Activated CD8-positive, alpha-beta memory T cell treated with anti-CD3 and anti-CD28 coated beads, Interleukin-2, amount 10 ng/mL, durations not matched to agents 7 days and 5 days (primary cell): ENCODE results near the gene KRIT1. TPM values are rescaled to one million over a fixed set of nuclear protein-coding genes. Genes with fewer than 3 reads are reported as not detected.
"Not testable (repeated sequence)": the region's sequence is repeated elsewhere in the genome, so short reads cannot be mapped to it uniquely, and the experiment has no call there.

Experiments
- ATAC-seq: fragments of 150-1000 bp; cut with Tn5 transposase; one replicate; pipeline ENCODE4 v1.10.0; 2021; ENCODE audit warnings: moderate library complexity
- CTCF ChIA-PET: fragments of 350-600 bp; sonication (Branson Sonifier 250); formaldehyde crosslinking; loops from one replicate; lab custom pipeline; 2021; ENCODE audit warnings: antibody characterized with exemption; lab: Charles Lee
- DNase-seq: peaks from one replicate; pipeline ENCODE4 v3.0.0-alpha.2; 2020
- H3K27ac Mint-ChIP-seq: one replicate; pipeline ENCODE4 v1.8.0; 2021; ENCODE audit warnings: mild to moderate bottlenecking, mixed read lengths
- H3K27me3 Mint-ChIP-seq: one replicate; pipeline ENCODE4 v1.8.0; 2021; ENCODE audit warnings: mixed read lengths
- H3K36me3 Mint-ChIP-seq: one replicate; pipeline ENCODE4 v1.8.0; 2021; ENCODE audit warnings: mild to moderate bottlenecking, mixed read lengths
- H3K4me1 Mint-ChIP-seq: one replicate; pipeline ENCODE4 v1.8.0; 2021; ENCODE audit warnings: mixed read lengths
- H3K4me3 Mint-ChIP-seq: one replicate; pipeline ENCODE4 v1.8.0; 2021; ENCODE audit warnings: mild to moderate bottlenecking, moderate library complexity, mixed read lengths
- H3K9me3 Mint-ChIP-seq: one replicate; pipeline ENCODE4 v1.8.0; 2022; ENCODE audit warnings: low read depth, mixed read lengths
- microRNA-seq: library from miRNA; unstranded; fragments of <30 nt; microRNA quantifications from one replicate; pipeline ENCODE4 v1.2.0, GENCODE V29; 2022
- total RNA-seq, 2 experiments: library from RNA; stranded (reverse); gene quantifications; one replicate each; pipeline ENCODE4 v1.2.3, GENCODE V29; 2021

Gene KRIT1
- total RNA-seq, 2 experiments from 2014 or later, result 45.4 to 46.4 TPM

GRCh38 chr7:92169529-92169928 lies 76.2 kb downstream of the KRIT1 start:
- H3K27ac Mint-ChIP-seq, H3K9me3 Mint-ChIP-seq, DNase-seq, ATAC-seq, H3K4me3 Mint-ChIP-seq, H3K4me1 Mint-ChIP-seq, H3K36me3 Mint-ChIP-seq: not testable (repeated sequence)
- H3K27me3 Mint-ChIP-seq, result peaks cover 26% of the 10 kb centered on the region
- CTCF ChIA-PET, result interaction anchor here (1.3 kb wide), 1 partner anchor 10 kb away, joined by 3 read pairs; no protein-coding TSS in a partner anchor

GRCh38 chr7:92161271-92161670 lies 84.4 kb downstream of the KRIT1 start:
- H3K9me3 Mint-ChIP-seq, result no peaks in the 10 kb centered on the region
- peaks cover 30% of the 10 kb centered on the region for H3K27me3 Mint-ChIP-seq
- H3K4me3 Mint-ChIP-seq, result no peak overlapping the region
- ATAC-seq (no peak), DNase-seq (no peak)
- H3K4me1 Mint-ChIP-seq, result peaks cover 5% of the 10 kb centered on the region
- no peak overlapping the region for H3K27ac Mint-ChIP-seq
- CTCF ChIA-PET, result no interaction called here
- H3K36me3 Mint-ChIP-seq, result peaks cover 1% of the 10 kb centered on the region

GRCh38 chr7:92158660-92159575 lies 86.8 kb downstream of the KRIT1 start:
- H3K27me3 Mint-ChIP-seq, result peaks cover 28% of the 10 kb centered on the region
- H3K27ac Mint-ChIP-seq, result no peak overlapping the region
- peaks cover 1% of the 10 kb centered on the region for H3K36me3 Mint-ChIP-seq
- ATAC-seq, result peak; percentile 53
- CTCF ChIA-PET, result no interaction called here
- no peaks in the 10 kb centered on the region for H3K9me3 Mint-ChIP-seq
- no peak overlapping the region for H3K4me3 Mint-ChIP-seq
- DNase-seq, result no peak
- peaks cover 5% of the 10 kb centered on the region for H3K4me1 Mint-ChIP-seq

GRCh38 chr7:92156990-92157389 lies 88.7 kb downstream of the KRIT1 start:
- ATAC-seq (no peak), DNase-seq (no peak)
- no peaks in the 10 kb centered on the region for H3K9me3 Mint-ChIP-seq
- H3K4me1 Mint-ChIP-seq, result peaks cover 5% of the 10 kb centered on the region
- CTCF ChIA-PET, result no interaction called here
- H3K36me3 Mint-ChIP-seq, result peaks cover 1% of the 10 kb centered on the region
- H3K27me3 Mint-ChIP-seq, result peaks cover 18% of the 10 kb centered on the region
- H3K4me3 Mint-ChIP-seq, result no peak overlapping the region
- H3K27ac Mint-ChIP-seq, result no peak overlapping the region

- DNase-seq (no peak), ATAC-seq (no peak)
- CTCF ChIA-PET, result no interaction called here
- H3K9me3 Mint-ChIP-seq, result no peaks in the 10 kb centered on the region
- no peak overlapping the region for H3K4me3 Mint-ChIP-seq
- peaks cover 9% of the 10 kb centered on the region for H3K27me3 Mint-ChIP-seq
- H3K36me3 Mint-ChIP-seq, result peaks cover 1% of the 10 kb centered on the region
- H3K27ac Mint-ChIP-seq, result no peak overlapping the region
- H3K4me1 Mint-ChIP-seq, result peaks cover 5% of the 10 kb centered on the region
Measured at GRCh38 chr7:92155108-92155739, 90.5 kb downstream of the KRIT1 start.

- Mint-ChIP-seq H3K4me3 (no peak overlapping the region), H3K36me3 (no peaks in the 10 kb centered on the region), H3K4me1 (no peaks in the 10 kb centered on the region), H3K9me3 (no peaks in the 10 kb centered on the region), H3K27ac (no peak overlapping the region), H3K27me3 (peaks cover 7% of the 10 kb centered on the region)
- CTCF ChIA-PET, result no interaction called here
- ATAC-seq, result no peak
- no peak for DNase-seq
Measured at GRCh38 chr7:92150450-92151017, 95.2 kb downstream of the KRIT1 start.

GRCh38 chr7:92149736-92150239 lies 95.9 kb downstream of the KRIT1 start:
- Mint-ChIP-seq H3K4me3 (no peak overlapping the region), H3K4me1 (no peaks in the 10 kb centered on the region), H3K27ac (no peak overlapping the region), H3K9me3 (no peaks in the 10 kb centered on the region), H3K27me3 (peaks cover 3% of the 10 kb centered on the region), H3K36me3 (no peaks in the 10 kb centered on the region)
- DNase-seq (no peak), ATAC-seq (no peak)
- CTCF ChIA-PET, result no interaction called here

Small RNA genes within 50 kb of the gene (microRNA-seq; reads per million reads assigned to microRNA genes)
- gene MIR1285-1, result not detected

Other genes with a start within 250 kb of the KRIT1 start
- gene CYP51A1, start 111.4 kb downstream of the KRIT1 start, total RNA-seq, result 10 to 100 TPM; 40.7 to 68.2 TPM
- not detected for gene LRRD1, start 66.8 kb downstream of the KRIT1 start, total RNA-seq
- 10 to 100 TPM; 55.2 to 73.3 TPM for gene ANKIB1, start 60 bp upstream of the KRIT1 start, total RNA-seq
- gene GATAD1, start 201.6 kb upstream of the KRIT1 start, total RNA-seq, result 10 to 100 TPM; 18.3 to 21.0 TPM
- not detected for gene ERVW-1, start 232.0 kb upstream of the KRIT1 start, total RNA-seq